Right atrium auricular region (tissue), 2 donors: ENCODE measurements around the gene TMEM131L. TPM values are rescaled to one million over a fixed set of nuclear protein-coding genes. Genes with fewer than 3 reads are reported as not detected.
A peak's percentile ranks its signal among the peaks of the same experiment; 100 is the strongest.

Experiments
- DNase-seq: peaks from one replicate; pipeline ENCODE4 v3.0.0-alpha.2; 2019; ENCODE audit warnings: low spot score
- H3K27ac ChIP-seq, 2 donors: fragments of 200-600 bp; sonication (generic); 1 replicate in 1 of 2; 2 replicates in 1 of 2; pipeline ENCODE4 v1.5.1; 2016 to 2019
- H3K27me3 ChIP-seq, 2 donors: fragments of 200-600 bp; sonication (generic); one replicate each; pipeline versions ENCODE4 v1.5.1 to v1.6.0; 2017 to 2019
- H3K36me3 ChIP-seq: fragments of 200-600 bp; sonication (generic); one replicate; pipeline ENCODE4 v1.5.1; 2016
- H3K4me1 ChIP-seq, 2 donors: fragments of 200-600 bp; sonication (generic); one replicate each; pipeline versions ENCODE4 v1.5.1 to v1.6.0; 2017 to 2019
- H3K4me3 ChIP-seq, 2 donors: fragments of 200-600 bp; sonication (generic); 1 replicate in 1 of 2; 2 replicates in 1 of 2; pipeline ENCODE4 v1.5.1; 2017 to 2019; ENCODE audit warnings: mild to moderate bottlenecking in 1 of 2, moderate library complexity in 1 of 2
- H3K9me3 ChIP-seq, 2 donors: fragments of 200-600 bp; sonication (generic); one replicate each; pipeline ENCODE4 v1.5.1; 2019
- CTCF ChIP-seq, 2 donors: fragments of 200-600 bp; sonication (generic); IDR thresholded peaks; one replicate each; pipeline ENCODE4 v1.5.1; 2019; ENCODE audit warnings: antibody characterized with exemption in 2 of 2
- total RNA-seq, 2 donors: library from RNA; depleted of rRNA; stranded (reverse); fragments of >200 nt; gene quantifications; one replicate each; pipeline ENCODE4 v1.1.0, GENCODE V29; 2016

TMEM131L gene
- total RNA-seq, 2 donors from 2014 or later: 10.9 to 15.4 TPM

- Histone ChIP-seq H3K9me3 (peaks cover 0 to 4% of the 10 kb centered on the region in 2 donors), H3K27me3 (no peaks in the 10 kb centered on the region), H3K36me3 (no peaks in the 10 kb centered on the region), H3K4me1 (no peaks in the 10 kb centered on the region), H3K27ac (no peak overlapping the region), H3K4me3 (no peak overlapping the region)
- no peak for TF ChIP-seq CTCF (IDR thresholded peaks at IDR 0.05)
- DNase-seq: no peak
Measured at GRCh38 chr4:153668647-153669046, 202.5 kb downstream of the TMEM131L start.

GRCh38 chr4:153669838-153670237 is 203.7 kb downstream of the TMEM131L start:
- Histone ChIP-seq H3K36me3 (no peaks in the 10 kb centered on the region), H3K9me3 (peaks cover 0 to 14% of the 10 kb centered on the region in 2 donors), H3K27me3 (no peaks in the 10 kb centered on the region), H3K4me1 (no peaks in the 10 kb centered on the region), H3K4me3 (no peak overlapping the region), H3K27ac (no peak overlapping the region)
- TF ChIP-seq CTCF (IDR thresholded peaks at IDR 0.05): no peak
- DNase-seq: no peak

- no peak overlapping the region for H3K27ac ChIP-seq
- H3K4me1 ChIP-seq: no peaks in the 10 kb centered on the region
- TF ChIP-seq CTCF (IDR thresholded peaks at IDR 0.05): no peak
Measured at GRCh38 chr4:153676486-153676885, 210.3 kb downstream of the TMEM131L start.

GRCh38 chr4:153676984-153677383 is 210.8 kb downstream of the TMEM131L start:
- H3K4me3 ChIP-seq: no peak overlapping the region
- H3K36me3 ChIP-seq: no peaks in the 10 kb centered on the region
- DNase-seq: no peak
- TF ChIP-seq CTCF (IDR thresholded peaks at IDR 0.05): no peak
- H3K27ac ChIP-seq: no peak overlapping the region
- peaks cover 0 to 31% of the 10 kb centered on the region in 2 donors for H3K9me3 ChIP-seq
- H3K4me1 ChIP-seq: no peaks in the 10 kb centered on the region
- no peaks in the 10 kb centered on the region for H3K27me3 ChIP-seq

More at GRCh38 chr4:153676486-153676885, 210.3 kb downstream of the TMEM131L start:
- H3K27me3 ChIP-seq: no peaks in the 10 kb centered on the region
- H3K36me3 ChIP-seq: no peaks in the 10 kb centered on the region
- no peak overlapping the region for H3K4me3 ChIP-seq
- peaks cover 0 to 31% of the 10 kb centered on the region in 2 donors for H3K9me3 ChIP-seq
- DNase-seq: no peak

- DNase-seq: no peak
- Histone ChIP-seq H3K36me3 (no peaks in the 10 kb centered on the region), H3K4me3 (no peak overlapping the region), H3K4me1 (peaks cover 0 to 12% of the 10 kb centered on the region in 2 donors), H3K27me3 (peaks cover 0 to 3% of the 10 kb centered on the region in 2 donors), H3K9me3 (peaks cover 0 to 21% of the 10 kb centered on the region in 2 donors), H3K27ac (no peak overlapping the region)
- no peak for TF ChIP-seq CTCF (IDR thresholded peaks at IDR 0.05)
Measured at GRCh38 chr4:153679486-153679885, 213.3 kb downstream of the TMEM131L start.

- Histone ChIP-seq H3K27me3 (peaks cover 0 to 6% of the 10 kb centered on the region in 2 donors), H3K4me1 (peaks cover 0 to 19% of the 10 kb centered on the region in 2 donors), H3K9me3 (peaks cover 3 to 9% of the 10 kb centered on the region in 2 donors), H3K4me3 (peak overlapping the region; percentile 38 to 63), H3K36me3 (peaks cover 5% of the 10 kb centered on the region), H3K27ac (no peak overlapping the region)
- no peak for DNase-seq
- no peak for TF ChIP-seq CTCF (IDR thresholded peaks at IDR 0.05)
Measured at GRCh38 chr4:153683763-153684181, 217.6 kb downstream of the TMEM131L start.
